ENCODE measurements around the gene GRK2. TPM values are rescaled to one million over a fixed set of nuclear protein-coding genes. Genes with fewer than 3 reads are reported as not detected.

The GRK2 gene
- total RNA-seq, 1 donor from 2014 or later: 53.1 TPM

- no peak for DNase-seq (ENCODE audit: extremely low spot score, unreplicated experiment)
- peaks cover 24% of the 10 kb centered on the region for H3K4me1 Mint-ChIP-seq (ENCODE audit: unreplicated experiment)
- no peaks in the 10 kb centered on the region for H3K27me3 Mint-ChIP-seq
- H3K36me3 Mint-ChIP-seq: no peaks in the 10 kb centered on the region
- no peaks in the 10 kb centered on the region for H3K9me3 Mint-ChIP-seq
- H3K27ac Mint-ChIP-seq: peak overlapping the region; percentile 86
- peak overlapping the region; percentile 72 for H3K4me3 Mint-ChIP-seq
- peak; percentile 88 for TF ChIP-seq CTCF (conservative IDR thresholded peaks at IDR 0.05)
These were observed 3.3 kb upstream of the GRK2 start for GRCh38 chr11:67262731-67263675.

- no peaks in the 10 kb centered on the region for H3K9me3 Mint-ChIP-seq
- H3K27me3 Mint-ChIP-seq: no peaks in the 10 kb centered on the region
- TF ChIP-seq CTCF (conservative IDR thresholded peaks at IDR 0.05): no peak
- no peak for DNase-seq (ENCODE audit: extremely low spot score, unreplicated experiment)
- peak overlapping the region; percentile 39 for H3K27ac Mint-ChIP-seq
- peaks cover 24% of the 10 kb centered on the region for H3K4me1 Mint-ChIP-seq (ENCODE audit: unreplicated experiment)
- H3K4me3 Mint-ChIP-seq: peak overlapping the region; percentile 82
- H3K36me3 Mint-ChIP-seq: no peaks in the 10 kb centered on the region
These were observed 2.0 kb upstream of the GRK2 start for GRCh38 chr11:67264260-67264659.

- no peaks in the 10 kb centered on the region for H3K27me3 Mint-ChIP-seq
- H3K4me1 Mint-ChIP-seq (ENCODE audit: unreplicated experiment): peaks cover 26% of the 10 kb centered on the region
- no peaks in the 10 kb centered on the region for H3K9me3 Mint-ChIP-seq
- peak overlapping the region; percentile 82 for H3K4me3 Mint-ChIP-seq
- no peak for TF ChIP-seq CTCF (conservative IDR thresholded peaks at IDR 0.05)
- H3K36me3 Mint-ChIP-seq: no peaks in the 10 kb centered on the region
- DNase-seq (ENCODE audit: extremely low spot score, unreplicated experiment): no peak
- H3K27ac Mint-ChIP-seq: peak overlapping the region; percentile 78
These were observed 1.2 kb upstream of the GRK2 start for GRCh38 chr11:67264877-67265632.

GRCh38 chr11:67265633-67266448 is 432 bp upstream of the GRK2 start:
- Mint-ChIP-seq H3K4me3 (peak overlapping the region; percentile 83), H3K36me3 (no peaks in the 10 kb centered on the region), H3K9me3 (no peaks in the 10 kb centered on the region), H3K27ac (peak overlapping the region; percentile 81), H3K27me3 (no peaks in the 10 kb centered on the region), H3K4me1 (ENCODE audit: unreplicated experiment) (peaks cover 34% of the 10 kb centered on the region)
- peak; percentile 79 for TF ChIP-seq CTCF (conservative IDR thresholded peaks at IDR 0.05)
- peak; percentile 83 for DNase-seq (ENCODE audit: extremely low spot score, unreplicated experiment)
